ENCODE data around the gene AFTPH.

- TF ChIP-seq, protein P1, sequence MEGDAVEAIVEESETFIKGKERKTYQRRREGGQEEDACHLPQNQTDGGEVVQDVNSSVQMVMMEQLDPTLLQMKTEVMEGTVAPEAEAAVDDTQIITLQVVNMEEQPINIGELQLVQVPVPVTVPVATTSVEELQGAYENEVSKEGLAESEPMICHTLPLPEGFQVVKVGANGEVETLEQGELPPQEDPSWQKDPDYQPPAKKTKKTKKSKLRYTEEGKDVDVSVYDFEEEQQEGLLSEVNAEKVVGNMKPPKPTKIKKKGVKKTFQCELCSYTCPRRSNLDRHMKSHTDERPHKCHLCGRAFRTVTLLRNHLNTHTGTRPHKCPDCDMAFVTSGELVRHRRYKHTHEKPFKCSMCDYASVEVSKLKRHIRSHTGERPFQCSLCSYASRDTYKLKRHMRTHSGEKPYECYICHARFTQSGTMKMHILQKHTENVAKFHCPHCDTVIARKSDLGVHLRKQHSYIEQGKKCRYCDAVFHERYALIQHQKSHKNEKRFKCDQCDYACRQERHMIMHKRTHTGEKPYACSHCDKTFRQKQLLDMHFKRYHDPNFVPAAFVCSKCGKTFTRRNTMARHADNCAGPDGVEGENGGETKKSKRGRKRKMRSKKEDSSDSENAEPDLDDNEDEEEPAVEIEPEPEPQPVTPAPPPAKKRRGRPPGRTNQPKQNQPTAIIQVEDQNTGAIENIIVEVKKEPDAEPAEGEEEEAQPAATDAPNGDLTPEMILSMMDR (IDR thresholded peaks at IDR 0.05), result no peak
- no peak for TF ChIP-seq POLR2AphosphoS5 (IDR thresholded peaks at IDR 0.05; ENCODE audit: low read depth, low read length)
- no peak for TF ChIP-seq GABPA (IDR thresholded peaks at IDR 0.05; ENCODE audit: low read depth)
- TF ChIP-seq, protein P2, sequence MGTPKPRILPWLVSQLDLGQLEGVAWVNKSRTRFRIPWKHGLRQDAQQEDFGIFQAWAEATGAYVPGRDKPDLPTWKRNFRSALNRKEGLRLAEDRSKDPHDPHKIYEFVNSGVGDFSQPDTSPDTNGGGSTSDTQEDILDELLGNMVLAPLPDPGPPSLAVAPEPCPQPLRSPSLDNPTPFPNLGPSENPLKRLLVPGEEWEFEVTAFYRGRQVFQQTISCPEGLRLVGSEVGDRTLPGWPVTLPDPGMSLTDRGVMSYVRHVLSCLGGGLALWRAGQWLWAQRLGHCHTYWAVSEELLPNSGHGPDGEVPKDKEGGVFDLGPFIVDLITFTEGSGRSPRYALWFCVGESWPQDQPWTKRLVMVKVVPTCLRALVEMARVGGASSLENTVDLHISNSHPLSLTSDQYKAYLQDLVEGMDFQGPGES (IDR thresholded peaks at IDR 0.05; ENCODE audit: low read depth, low read length), result no peak
- no peak for TF ChIP-seq RAD21 (IDR thresholded peaks at IDR 0.05; ENCODE audit: low read length)
- TF ChIP-seq EP300 (IDR thresholded peaks at IDR 0.05; ENCODE audit: borderline replicate concordance in 1 of 2, low read depth in 1 of 2, low read length in 1 of 2), result no peak
- TF ChIP-seq, protein P3, sequence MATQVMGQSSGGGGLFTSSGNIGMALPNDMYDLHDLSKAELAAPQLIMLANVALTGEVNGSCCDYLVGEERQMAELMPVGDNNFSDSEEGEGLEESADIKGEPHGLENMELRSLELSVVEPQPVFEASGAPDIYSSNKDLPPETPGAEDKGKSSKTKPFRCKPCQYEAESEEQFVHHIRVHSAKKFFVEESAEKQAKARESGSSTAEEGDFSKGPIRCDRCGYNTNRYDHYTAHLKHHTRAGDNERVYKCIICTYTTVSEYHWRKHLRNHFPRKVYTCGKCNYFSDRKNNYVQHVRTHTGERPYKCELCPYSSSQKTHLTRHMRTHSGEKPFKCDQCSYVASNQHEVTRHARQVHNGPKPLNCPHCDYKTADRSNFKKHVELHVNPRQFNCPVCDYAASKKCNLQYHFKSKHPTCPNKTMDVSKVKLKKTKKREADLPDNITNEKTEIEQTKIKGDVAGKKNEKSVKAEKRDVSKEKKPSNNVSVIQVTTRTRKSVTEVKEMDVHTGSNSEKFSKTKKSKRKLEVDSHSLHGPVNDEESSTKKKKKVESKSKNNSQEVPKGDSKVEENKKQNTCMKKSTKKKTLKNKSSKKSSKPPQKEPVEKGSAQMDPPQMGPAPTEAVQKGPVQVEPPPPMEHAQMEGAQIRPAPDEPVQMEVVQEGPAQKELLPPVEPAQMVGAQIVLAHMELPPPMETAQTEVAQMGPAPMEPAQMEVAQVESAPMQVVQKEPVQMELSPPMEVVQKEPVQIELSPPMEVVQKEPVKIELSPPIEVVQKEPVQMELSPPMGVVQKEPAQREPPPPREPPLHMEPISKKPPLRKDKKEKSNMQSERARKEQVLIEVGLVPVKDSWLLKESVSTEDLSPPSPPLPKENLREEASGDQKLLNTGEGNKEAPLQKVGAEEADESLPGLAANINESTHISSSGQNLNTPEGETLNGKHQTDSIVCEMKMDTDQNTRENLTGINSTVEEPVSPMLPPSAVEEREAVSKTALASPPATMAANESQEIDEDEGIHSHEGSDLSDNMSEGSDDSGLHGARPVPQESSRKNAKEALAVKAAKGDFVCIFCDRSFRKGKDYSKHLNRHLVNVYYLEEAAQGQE (IDR thresholded peaks at IDR 0.05; ENCODE audit: low read depth, low read length), result no peak
- TF ChIP-seq EZH2phosphoT487 (IDR thresholded peaks at IDR 0.05; ENCODE audit: borderline replicate concordance, low read depth), result no peak
- no peak for TF ChIP-seq PBX3 (IDR thresholded peaks at IDR 0.05)
- TF ChIP-seq MXI1 (IDR thresholded peaks at IDR 0.05; ENCODE audit: low read depth, low read length), result no peak
- TF ChIP-seq USF2 (IDR thresholded peaks at IDR 0.05; ENCODE audit: borderline replicate concordance, low read depth, low read length), result no peak
- TF ChIP-seq FOSL2 (IDR thresholded peaks at IDR 0.05; ENCODE audit: borderline replicate concordance, low read depth), result no peak
Measured at GRCh38 chr2:64504774-64505720, 19.1 kb upstream of the AFTPH start.
